Hair follicle dermal papilla cell (primary cell): ENCODE results near the gene IGF2R. TPM values are rescaled to one million over a fixed set of nuclear protein-coding genes. Genes with fewer than 3 reads are reported as not detected.

Source experiments
- total RNA-seq: library from RNA; depleted of rRNA; stranded (reverse); fragments of >200 nt; gene quantifications from 2 replicates; pipeline ENCODE4 v1.2.3, GENCODE V29; 2012

The IGF2R gene
- 95.2 and 115 TPM in 2 replicates for total RNA-seq

GRCh38 chr6:159968295-159969203, at the start of gene IGF2R:
Gene IGF2R, plus strand, starts transcription at chr6:159969082. Its CDS starts 165 bp downstream, at chr6:159969247.

GRCh38 chr6:160121558-160121957, 152.7 kb downstream of the IGF2R start, which contains the start of gene SLC22A1:
Gene SLC22A1, plus strand, starts transcription at chr6:160121815. Its CDS starts 121 bp downstream, at chr6:160121936.

Other genes with a start within 250 kb of the IGF2R start
- 104 and 147 TPM in 2 replicates for gene WTAP, start 241.6 kb upstream of the IGF2R start, total RNA-seq
- gene ACAT2, start 207.0 kb upstream of the IGF2R start, total RNA-seq, result 50.0 and 66.7 TPM in 2 replicates
- gene TCP1, start 179.5 kb upstream of the IGF2R start, total RNA-seq, result 166 and 178 TPM in 2 replicates
- 47.8 and 50.6 TPM in 2 replicates for gene MRPL18, start 178.6 kb upstream of the IGF2R start, total RNA-seq
- 0.81 and 1.2 TPM in 2 replicates for gene PNLDC1, start 168.8 kb upstream of the IGF2R start, total RNA-seq
- not detected in 2 replicates for gene MAS1, start 78.1 kb upstream of the IGF2R start, total RNA-seq
- gene SLC22A1, start 152.7 kb downstream of the IGF2R start, total RNA-seq, result 0.12 and 0.49 TPM in 2 replicates